Progenitor cell of endocrine pancreas (in vitro differentiated cells): ENCODE measurements around the gene FGF8. TPM values are rescaled to one million over a fixed set of nuclear protein-coding genes. Genes with fewer than 3 reads are reported as not detected.
"Not testable (repeated sequence)": the region's sequence is repeated elsewhere in the genome, so short reads cannot be mapped to it uniquely, and the experiment has no call there.

Source experiments
- DNase-seq: peaks from one replicate; pipeline ENCODE4 v3.0.0; 2021; ENCODE audit warnings: low spot score; ENCODE audit not compliant: unreplicated experiment
- H3K27ac Mint-ChIP-seq: 2 replicates; pipeline ENCODE4 v1.8.0; 2021; ENCODE audit warnings: mild to moderate bottlenecking, moderate library complexity, mixed read lengths
- H3K27me3 Mint-ChIP-seq: 2 replicates; pipeline ENCODE4 v1.8.0; 2021; ENCODE audit warnings: mixed read lengths
- H3K36me3 Mint-ChIP-seq: 2 replicates; pipeline ENCODE4 v1.8.0; 2022; ENCODE audit warnings: mixed read lengths; ENCODE audit not compliant: insufficient read depth
- H3K4me1 Mint-ChIP-seq: 2 replicates; pipeline ENCODE4 v1.8.0; 2021; ENCODE audit warnings: low read depth, mixed read lengths
- H3K4me3 Mint-ChIP-seq: 2 replicates; pipeline ENCODE4 v1.8.0; 2021; ENCODE audit warnings: low read depth, mild to moderate bottlenecking, moderate library complexity, mixed read lengths
- H3K9me3 Mint-ChIP-seq: 2 replicates; pipeline ENCODE4 v1.8.0; 2021; ENCODE audit warnings: low read depth, mixed read lengths
- total RNA-seq: library from RNA; stranded (reverse); gene quantifications from 2 replicates; pipeline ENCODE4 v1.2.1, GENCODE V29; 2021
- TF ChIP-seq, protein P1 (sequence below): fragments of 200-600 bp; sonication (generic); IDR thresholded peaks from one replicate; pipeline ENCODE4 v1.5.0; 2021; ENCODE audit warnings: antibody characterized with exemption, mild to moderate bottlenecking; ENCODE audit not compliant: unreplicated experiment

The FGF8 gene
- total RNA-seq, 1 donor from 2014 or later = 0.69 TPM

- H3K36me3 Mint-ChIP-seq = peaks cover 28% of the 10 kb centered on the region
These were observed 13.8 kb upstream of the FGF8 start for GRCh38 chr10:101789686-101790085.

GRCh38 chr10:101789231-101789630, 13.3 kb upstream of the FGF8 start:
- not testable (repeated sequence) for H3K27me3 Mint-ChIP-seq, H3K27ac Mint-ChIP-seq, H3K4me3 Mint-ChIP-seq, DNase-seq, H3K9me3 Mint-ChIP-seq, H3K4me1 Mint-ChIP-seq
- peaks cover 26% of the 10 kb centered on the region for H3K36me3 Mint-ChIP-seq

More at GRCh38 chr10:101789686-101790085, 13.8 kb upstream of the FGF8 start:
- Mint-ChIP-seq H3K27ac (no peak overlapping the region), H3K27me3 (no peaks in the 10 kb centered on the region), H3K4me3 (no peak overlapping the region), H3K4me1 (no peaks in the 10 kb centered on the region), H3K9me3 (no peaks in the 10 kb centered on the region)
- no peak for DNase-seq
- TF ChIP-seq, protein P1, sequence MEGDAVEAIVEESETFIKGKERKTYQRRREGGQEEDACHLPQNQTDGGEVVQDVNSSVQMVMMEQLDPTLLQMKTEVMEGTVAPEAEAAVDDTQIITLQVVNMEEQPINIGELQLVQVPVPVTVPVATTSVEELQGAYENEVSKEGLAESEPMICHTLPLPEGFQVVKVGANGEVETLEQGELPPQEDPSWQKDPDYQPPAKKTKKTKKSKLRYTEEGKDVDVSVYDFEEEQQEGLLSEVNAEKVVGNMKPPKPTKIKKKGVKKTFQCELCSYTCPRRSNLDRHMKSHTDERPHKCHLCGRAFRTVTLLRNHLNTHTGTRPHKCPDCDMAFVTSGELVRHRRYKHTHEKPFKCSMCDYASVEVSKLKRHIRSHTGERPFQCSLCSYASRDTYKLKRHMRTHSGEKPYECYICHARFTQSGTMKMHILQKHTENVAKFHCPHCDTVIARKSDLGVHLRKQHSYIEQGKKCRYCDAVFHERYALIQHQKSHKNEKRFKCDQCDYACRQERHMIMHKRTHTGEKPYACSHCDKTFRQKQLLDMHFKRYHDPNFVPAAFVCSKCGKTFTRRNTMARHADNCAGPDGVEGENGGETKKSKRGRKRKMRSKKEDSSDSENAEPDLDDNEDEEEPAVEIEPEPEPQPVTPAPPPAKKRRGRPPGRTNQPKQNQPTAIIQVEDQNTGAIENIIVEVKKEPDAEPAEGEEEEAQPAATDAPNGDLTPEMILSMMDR = no peak

- TF ChIP-seq, protein P1 = no peak
- Mint-ChIP-seq H3K27me3 (no peaks in the 10 kb centered on the region), H3K4me3 (no peak overlapping the region), H3K27ac (no peak overlapping the region), H3K9me3 (no peaks in the 10 kb centered on the region), H3K4me1 (peaks cover 17% of the 10 kb centered on the region), H3K36me3 (peaks cover 19% of the 10 kb centered on the region)
- no peak for DNase-seq
These were observed 9.9 kb upstream of the FGF8 start for GRCh38 chr10:101785801-101786200.

DNA sequence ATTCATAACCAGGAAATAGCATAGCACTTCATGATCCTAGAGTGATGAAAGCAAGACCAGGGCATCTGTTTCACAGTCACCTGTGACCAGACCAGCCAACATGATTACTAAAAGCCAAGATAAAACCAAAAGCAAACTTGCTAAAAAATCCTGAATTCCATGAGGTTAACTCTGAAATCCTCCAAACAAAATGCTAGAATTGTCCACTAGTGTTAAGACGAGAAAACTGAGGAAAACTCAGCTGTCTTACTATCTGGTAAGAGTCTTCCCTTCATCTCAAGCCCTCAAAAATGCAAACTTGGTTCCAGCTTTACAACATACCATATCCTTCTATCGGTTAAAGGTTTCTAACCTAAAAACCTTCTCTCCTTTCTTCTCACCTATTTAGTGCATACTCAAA, 8.6 kb upstream of the FGF8 start:
- peaks cover 3% of the 10 kb centered on the region for H3K27me3 Mint-ChIP-seq
- H3K4me1 Mint-ChIP-seq = peaks cover 20% of the 10 kb centered on the region
- TF ChIP-seq, protein P1 = no peak
- peaks cover 16% of the 10 kb centered on the region for H3K36me3 Mint-ChIP-seq
- H3K27ac Mint-ChIP-seq = no peak overlapping the region
- no peak overlapping the region for H3K4me3 Mint-ChIP-seq
- H3K9me3 Mint-ChIP-seq = no peaks in the 10 kb centered on the region
- no peak for DNase-seq

DNA sequence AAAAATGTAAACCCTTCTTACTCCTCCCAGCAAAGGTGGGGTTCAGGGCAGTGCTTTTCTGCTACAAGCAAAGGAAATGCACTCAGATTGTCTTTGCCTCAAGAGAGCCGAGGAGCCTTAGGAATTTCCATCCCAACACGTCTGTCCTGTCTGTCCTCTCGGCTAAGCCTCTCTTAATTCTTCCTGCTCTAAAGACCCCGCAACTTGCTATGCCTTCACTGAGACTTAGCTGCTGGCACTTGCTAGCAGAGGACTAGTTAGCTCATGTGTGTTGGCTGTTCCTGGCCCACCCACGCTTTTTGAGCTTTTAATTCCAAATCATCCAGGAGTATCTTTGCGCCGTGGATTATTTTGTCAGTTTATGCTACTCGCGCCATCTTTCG, 7.8 kb upstream of the FGF8 start:
- peak overlapping the region; percentile 100 for H3K4me3 Mint-ChIP-seq
- no peaks in the 10 kb centered on the region for H3K9me3 Mint-ChIP-seq
- peaks cover 9% of the 10 kb centered on the region for H3K27me3 Mint-ChIP-seq
- peaks cover 24% of the 10 kb centered on the region for H3K4me1 Mint-ChIP-seq
- no peak for DNase-seq
- TF ChIP-seq, protein P1 = no peak
- peaks cover 16% of the 10 kb centered on the region for H3K36me3 Mint-ChIP-seq
- peak overlapping the region; percentile 94 for H3K27ac Mint-ChIP-seq

GRCh38 chr10:101782811-101783735, 7.2 kb upstream of the FGF8 start, which contains the start of gene NPM3:
Gene NPM3, minus strand, starts transcription at chr10:101783446. Its CDS starts 56 bp downstream, at chr10:101783390.
- Mint-ChIP-seq H3K27me3 (peaks cover 11% of the 10 kb centered on the region), H3K4me3 (peak within 1 kb of the TSS; percentile 100), H3K27ac (peak within 1 kb of the TSS; percentile 94), H3K36me3 (peaks cover 16% of the 10 kb centered on the region), H3K4me1 (peaks cover 25% of the 10 kb centered on the region), H3K9me3 (no peaks in the 10 kb centered on the region)
- DNase-seq = peak; percentile 67
- TF ChIP-seq, protein P1 = no peak
